NCI-H2171 (cell line): ENCODE results near the gene OCEL1.
A peak's percentile ranks its signal among the peaks of the same experiment; 100 is the strongest.
"Not testable (repeated sequence)": the region's sequence is repeated elsewhere in the genome, so short reads cannot be mapped to it uniquely, and the experiment has no call there.

Experiments used
- DNase-seq: peaks from one replicate; lab custom pipeline; 2025; lab: John Stamatoyannopoulos, UW

The OCEL1 gene

GRCh38 chr19:17226002-17226933 is at the start of gene OCEL1:
Gene OCEL1, plus strand, starts transcription at chr19:17226226. Its CDS starts 22 bp downstream, at chr19:17226248.
- peak; percentile 97 for DNase-seq

- no peak for DNase-seq
Observed at GRCh38 chr19:17178291-17178690, 47.7 kb upstream of the OCEL1 start.

DNA sequence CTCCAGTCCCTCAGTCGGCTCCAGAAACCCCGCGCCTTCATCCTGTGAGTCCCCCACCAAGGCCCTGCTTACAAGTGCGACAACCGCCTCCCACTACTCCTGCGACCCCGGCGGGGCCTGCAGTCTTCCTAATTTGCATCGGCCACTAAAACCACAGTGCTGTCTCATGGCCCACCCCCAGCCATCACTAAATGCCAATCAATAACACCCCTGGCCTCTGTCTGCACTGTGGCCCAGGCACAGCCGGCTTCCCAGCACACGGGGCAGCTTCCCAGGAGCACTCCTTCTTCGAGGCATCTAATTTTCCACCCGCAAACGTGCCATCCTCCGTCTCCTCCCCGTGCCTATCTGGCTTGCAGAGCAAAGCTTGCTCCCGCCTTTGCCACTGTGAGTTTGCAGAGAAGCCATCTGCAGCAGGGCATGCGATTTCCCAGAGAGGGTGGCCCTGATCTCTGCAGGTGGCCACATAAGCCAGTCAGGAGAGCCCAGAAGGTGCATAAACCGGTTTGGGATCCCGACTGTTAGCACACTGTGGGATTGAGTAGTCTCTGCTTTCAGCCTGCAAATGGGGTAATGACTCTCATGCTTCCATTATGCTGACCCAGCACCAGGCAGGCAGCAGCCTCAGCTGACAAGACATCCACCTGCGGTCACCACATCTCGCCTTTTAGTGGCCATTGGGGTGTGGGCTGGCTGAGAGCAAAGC is 44.9 kb upstream of the OCEL1 start:
- no peak for DNase-seq

DNA sequence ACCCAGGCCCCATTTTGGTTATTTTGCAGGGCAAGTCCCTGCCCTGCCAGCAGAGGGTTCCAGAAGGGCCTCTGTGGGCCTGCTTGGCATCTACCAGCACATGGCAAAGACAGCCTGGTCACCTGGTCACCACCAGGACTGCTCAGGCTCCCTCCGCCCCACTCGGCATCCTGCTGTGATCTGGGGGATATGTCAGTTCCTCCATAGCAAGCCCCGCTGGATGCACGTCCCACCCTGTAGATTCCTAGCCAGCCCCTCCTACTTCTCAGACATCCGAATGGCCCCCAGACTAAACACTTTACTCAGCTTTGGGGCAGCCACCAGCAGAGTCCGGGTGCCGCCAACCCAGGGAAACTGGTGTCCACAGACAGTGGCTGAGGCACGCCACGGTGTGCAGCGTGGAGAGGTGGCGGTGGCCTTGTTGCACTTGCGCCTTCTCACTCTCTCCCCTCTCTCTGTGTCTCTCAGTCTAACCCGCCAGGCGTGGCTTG is 42.7 kb upstream of the OCEL1 start:
- DNase-seq: no peak

GRCh38 chr19:17183858-17184321 is 42.1 kb upstream of the OCEL1 start:
- no peak for DNase-seq

- DNase-seq: no peak
Observed at GRCh38 chr19:17184371-17184841, 41.6 kb upstream of the OCEL1 start.

- no peak for DNase-seq
Observed at GRCh38 chr19:17185590-17185989, 40.4 kb upstream of the OCEL1 start.

DNA sequence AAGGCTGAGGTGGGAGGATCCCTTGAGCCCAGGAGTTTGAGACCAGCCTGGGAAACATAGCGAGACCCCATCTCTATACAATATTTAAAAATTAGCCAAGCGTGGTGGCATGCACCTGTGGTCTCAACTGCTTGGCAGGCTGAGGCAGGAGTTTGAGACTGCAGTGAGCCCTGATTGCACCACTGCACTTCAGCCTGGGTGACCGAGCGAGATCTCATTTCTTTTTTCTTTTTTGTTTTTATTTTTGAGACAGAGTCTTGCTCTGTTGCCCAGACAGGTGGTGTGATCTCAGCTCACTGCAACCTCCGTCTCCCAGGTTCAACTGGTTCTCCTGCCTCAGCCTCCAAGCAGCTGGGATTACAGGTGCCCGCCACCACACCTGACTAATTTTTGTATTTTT is 34.3 kb upstream of the OCEL1 start:
- not testable (repeated sequence) for DNase-seq

- no peak for DNase-seq
Observed at GRCh38 chr19:17192751-17193150, 33.3 kb upstream of the OCEL1 start.

DNA sequence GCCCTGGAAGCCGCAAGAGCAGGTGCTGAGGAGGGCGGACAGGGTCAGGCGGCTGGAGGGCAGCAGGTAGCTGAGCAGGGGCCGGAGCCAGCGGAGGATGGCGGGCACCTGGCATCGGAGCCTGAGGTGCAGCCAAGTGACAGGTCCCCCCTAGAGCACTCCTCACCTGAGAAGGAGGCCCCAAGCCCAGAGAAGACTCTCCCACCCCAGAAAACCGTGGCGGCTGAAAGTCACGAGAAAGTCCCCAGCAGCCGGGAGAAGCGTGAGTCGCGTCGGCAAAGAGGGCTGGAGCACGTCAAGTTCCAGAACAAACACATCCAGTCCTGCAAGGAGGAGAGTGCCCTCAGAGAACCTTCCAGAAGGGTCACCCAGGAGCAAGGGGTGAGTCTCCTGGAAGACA is 31.4 kb upstream of the OCEL1 start:
- no peak for DNase-seq

DNA sequence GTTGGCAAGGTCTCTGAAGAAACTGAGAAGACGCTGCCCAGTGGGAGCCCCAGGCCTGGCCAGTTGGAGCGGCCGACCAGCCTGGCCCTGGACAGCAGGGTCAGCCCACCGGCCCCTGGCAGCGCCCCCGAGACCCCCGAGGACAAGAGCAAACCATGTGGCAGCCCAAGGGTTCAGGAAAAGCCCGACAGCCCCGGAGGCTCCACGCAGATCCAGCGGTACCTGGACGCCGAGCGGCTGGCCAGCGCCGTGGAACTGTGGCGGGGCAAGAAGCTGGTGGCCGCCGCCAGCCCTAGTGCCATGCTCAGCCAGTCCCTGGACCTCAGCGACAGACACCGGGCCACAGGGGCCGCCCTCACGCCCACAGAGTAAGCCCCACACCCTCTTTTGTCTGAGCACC is 30.9 kb upstream of the OCEL1 start:
- no peak for DNase-seq

GRCh38 chr19:17196610-17197009 is 29.4 kb upstream of the OCEL1 start:
- DNase-seq: no peak

DNA sequence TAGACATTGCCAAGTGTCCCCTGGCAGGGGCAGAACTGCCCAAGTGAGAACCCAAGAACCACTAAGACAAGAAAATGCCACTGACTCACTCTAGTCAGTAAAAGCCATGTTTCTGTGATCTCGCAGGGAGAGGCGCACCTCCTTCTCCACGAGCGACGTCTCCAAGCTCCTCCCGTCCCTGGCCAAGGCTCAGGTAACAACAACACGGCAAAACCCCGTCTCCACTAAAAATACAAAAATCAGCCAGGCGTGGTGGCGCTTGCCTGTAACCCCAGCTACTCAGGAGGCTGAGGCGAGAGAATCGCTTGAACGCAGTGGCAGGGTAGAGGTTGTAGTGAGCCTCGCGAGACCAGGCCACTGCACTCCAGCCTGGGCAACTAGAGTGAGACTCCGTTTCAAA is 28.4 kb upstream of the OCEL1 start:
- DNase-seq: no peak

DNA sequence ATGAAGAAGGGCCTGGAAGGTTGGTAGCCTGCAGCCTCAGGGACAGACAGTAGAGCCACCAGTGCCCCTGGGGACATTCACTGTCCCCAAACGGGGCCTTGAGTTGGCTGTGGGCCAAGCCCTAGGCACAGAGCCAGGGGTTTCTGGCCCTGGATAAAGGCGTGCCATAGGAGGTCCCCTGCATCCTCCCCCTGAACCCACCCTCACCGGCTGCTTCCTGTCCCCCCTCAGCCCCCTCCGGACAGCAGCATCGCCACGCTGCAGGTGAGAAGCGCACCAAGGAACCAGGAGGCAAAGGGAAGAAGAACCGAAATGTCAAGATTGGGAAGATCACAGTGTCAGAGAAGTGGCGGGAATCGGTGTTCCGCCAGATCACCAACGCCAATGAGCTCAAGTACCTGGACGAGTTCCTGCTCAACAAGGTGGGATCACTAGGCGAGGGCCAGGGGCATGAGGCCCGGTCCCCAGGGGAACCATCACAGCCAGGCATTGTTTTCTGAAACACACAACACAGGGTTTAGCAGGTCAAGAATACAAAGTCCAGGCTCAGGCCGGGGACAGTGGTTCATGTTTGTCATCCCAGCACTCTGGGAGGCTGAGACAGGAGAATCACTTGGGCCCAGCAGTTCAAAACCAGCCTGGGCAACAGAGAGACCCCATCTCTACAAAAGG is 25.5 kb upstream of the OCEL1 start:
- no peak for DNase-seq

- DNase-seq: no peak
Observed at GRCh38 chr19:17202249-17202648, 23.8 kb upstream of the OCEL1 start.

DNA sequence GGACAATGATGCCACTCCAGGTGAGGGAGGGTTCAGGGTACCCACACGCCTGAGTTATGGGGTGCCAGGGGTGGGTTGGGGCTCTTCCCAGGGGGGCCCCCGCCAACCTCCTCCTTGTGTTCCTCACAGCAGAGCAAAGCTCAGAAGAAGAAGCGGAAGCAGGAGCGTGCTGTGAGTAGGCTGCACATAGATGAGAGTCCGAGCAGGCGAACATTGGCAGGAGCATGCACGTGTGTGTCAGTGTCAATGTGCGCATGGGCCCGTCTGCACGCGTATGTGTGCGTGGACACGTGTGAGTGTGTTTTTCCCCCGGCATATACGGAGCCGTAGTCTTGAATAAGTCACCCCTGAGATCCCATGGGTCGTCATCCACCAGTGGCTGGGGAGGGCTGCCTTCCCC is 23.3 kb upstream of the OCEL1 start:
- DNase-seq: no peak

- no peak for DNase-seq
Observed at GRCh38 chr19:17205237-17206140, 20.5 kb upstream of the OCEL1 start.

DNA sequence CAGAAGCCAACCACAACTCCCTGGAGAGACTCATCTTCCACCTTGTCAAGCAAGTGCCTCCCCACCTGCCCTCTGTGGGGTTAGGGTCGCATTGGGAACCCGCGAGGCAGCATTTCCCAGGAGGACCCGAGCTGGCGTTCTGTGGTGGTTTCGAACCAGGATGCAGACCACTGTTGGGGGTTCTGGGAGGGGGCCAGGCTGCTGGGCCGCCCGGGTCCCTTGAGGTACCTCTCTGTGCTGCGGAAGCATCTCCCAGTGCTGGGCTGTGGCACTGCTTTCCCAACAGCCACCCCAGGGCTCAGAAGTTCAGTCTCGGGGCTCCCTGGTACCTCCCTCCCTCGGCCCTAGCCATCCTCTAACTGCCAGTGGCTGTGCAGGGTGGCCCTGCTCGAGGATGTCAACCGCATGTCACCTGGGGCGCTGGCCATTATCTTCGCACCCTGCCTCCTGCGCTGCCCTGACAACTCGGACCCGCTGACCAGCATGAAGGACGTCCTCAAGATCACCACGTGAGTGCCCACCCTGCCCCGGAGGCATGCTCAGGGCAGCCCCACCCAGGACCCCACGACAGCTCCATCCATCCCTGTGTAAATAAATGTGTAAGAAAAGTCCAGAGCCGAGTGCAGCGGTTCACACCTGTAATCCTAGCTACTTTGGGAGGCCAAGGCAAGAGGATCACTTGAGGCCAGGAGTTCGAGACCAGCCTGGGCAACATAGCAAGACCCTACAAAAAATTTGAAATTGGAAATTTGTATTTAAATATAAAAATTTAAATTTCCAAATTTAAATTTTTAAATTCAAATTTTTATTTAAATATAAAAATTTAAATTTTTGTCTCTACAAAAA is 19.1 kb upstream of the OCEL1 start:
- DNase-seq: no peak

- DNase-seq: no peak
Observed at GRCh38 chr19:17209126-17210036, 16.6 kb upstream of the OCEL1 start.
